ACC112 (cell line): Measurements from ENCODE around the gene LRRC42.

Experiments
- H2AFZ ChIP-seq: fragments of 200-600 bp; sonication (generic); one replicate; pipeline ENCODE4 v1.6.0; 2017; ENCODE audit warnings: antibody characterized with exemption, low read length; ENCODE audit not compliant: unreplicated experiment
- H3K27ac ChIP-seq: fragments of 200-600 bp; sonication (generic); 2 replicates; pipeline ENCODE4 v1.5.1; 2014; ENCODE audit warnings: low read depth, mild to moderate bottlenecking, antibody characterized with exemption, low read length, moderate library complexity
- H3K27me3 ChIP-seq: fragments of 200-600 bp; sonication (generic); 2 replicates; pipeline ENCODE4 v1.6.1; 2014; ENCODE audit warnings: mild to moderate bottlenecking, antibody characterized with exemption, low read length, moderate library complexity, mixed read lengths; ENCODE audit not compliant: insufficient read depth
- H3K36me3 ChIP-seq: fragments of 200-600 bp; sonication (generic); 2 replicates; pipeline ENCODE4 v1.6.1; 2016; ENCODE audit warnings: mild to moderate bottlenecking, antibody characterized with exemption, low read length, moderate library complexity, mixed read lengths; ENCODE audit not compliant: insufficient read depth
- H3K4me1 ChIP-seq: fragments of 200-600 bp; sonication (generic); one replicate; pipeline ENCODE4 v1.6.1; 2016; ENCODE audit warnings: low read length, mixed read lengths; ENCODE audit not compliant: insufficient read depth, unreplicated experiment, control insufficient read depth
- H3K4me3 ChIP-seq: fragments of 200-600 bp; sonication (generic); 2 replicates; pipeline ENCODE4 v1.5.1; 2014; ENCODE audit warnings: mild to moderate bottlenecking, low read depth, low read length
- H3K79me2 ChIP-seq: fragments of 200-600 bp; sonication (generic); one replicate; pipeline ENCODE4 v1.6.0; 2016; ENCODE audit warnings: low read length; ENCODE audit not compliant: control insufficient read depth, unreplicated experiment, insufficient read depth

The LRRC42 gene

GRCh38 chr1:54006508-54006907, 60.4 kb downstream of the LRRC42 start:
- peaks cover 40% of the 10 kb centered on the region for H3K27me3 ChIP-seq
- no peak overlapping the region for H2AFZ ChIP-seq
- H3K4me1 ChIP-seq = no peaks in the 10 kb centered on the region
- no peaks in the 10 kb centered on the region for H3K36me3 ChIP-seq
- H3K27ac ChIP-seq = no peak overlapping the region
- H3K79me2 ChIP-seq = no peaks in the 10 kb centered on the region
- no peak overlapping the region for H3K4me3 ChIP-seq

- Histone ChIP-seq H3K27me3 (peaks cover 48% of the 10 kb centered on the region), H3K27ac (no peak overlapping the region), H3K4me3 (no peak overlapping the region), H2AFZ (no peak overlapping the region), H3K36me3 (no peaks in the 10 kb centered on the region), H3K79me2 (no peaks in the 10 kb centered on the region), H3K4me1 (no peaks in the 10 kb centered on the region)
Observed at GRCh38 chr1:54007613-54008012, 61.5 kb downstream of the LRRC42 start.

GRCh38 chr1:54008876-54009275, 62.7 kb downstream of the LRRC42 start:
- no peak overlapping the region for H2AFZ ChIP-seq
- H3K4me1 ChIP-seq = no peaks in the 10 kb centered on the region
- no peak overlapping the region for H3K27ac ChIP-seq
- H3K36me3 ChIP-seq = no peaks in the 10 kb centered on the region
- H3K27me3 ChIP-seq = peaks cover 58% of the 10 kb centered on the region
- H3K79me2 ChIP-seq = no peaks in the 10 kb centered on the region
- H3K4me3 ChIP-seq = no peak overlapping the region

GRCh38 chr1:54009406-54009805, 63.3 kb downstream of the LRRC42 start:
- Histone ChIP-seq H3K4me1 (no peaks in the 10 kb centered on the region), H3K79me2 (no peaks in the 10 kb centered on the region), H3K36me3 (no peaks in the 10 kb centered on the region), H3K27ac (no peak overlapping the region), H2AFZ (no peak overlapping the region), H3K27me3 (peaks cover 60% of the 10 kb centered on the region), H3K4me3 (no peak overlapping the region)

- Histone ChIP-seq H3K36me3 (no peaks in the 10 kb centered on the region), H3K27me3 (peaks cover 60% of the 10 kb centered on the region), H2AFZ (no peak overlapping the region), H3K4me3 (no peak overlapping the region), H3K27ac (no peak overlapping the region), H3K4me1 (no peaks in the 10 kb centered on the region), H3K79me2 (no peaks in the 10 kb centered on the region)
Observed at GRCh38 chr1:54010415-54011117, 64.4 kb downstream of the LRRC42 start.

GRCh38 chr1:54011316-54012007, 65.3 kb downstream of the LRRC42 start:
- Histone ChIP-seq H3K4me1 (peaks cover under 1% of the 10 kb centered on the region), H3K36me3 (no peaks in the 10 kb centered on the region), H2AFZ (no peak overlapping the region)

GRCh38 chr1:54012008-54012325, 65.8 kb downstream of the LRRC42 start:
- Histone ChIP-seq H3K4me1 (peaks cover 5% of the 10 kb centered on the region), H2AFZ (no peak overlapping the region), H3K4me3 (no peak overlapping the region), H3K27ac (no peak overlapping the region), H3K36me3 (no peaks in the 10 kb centered on the region), H3K79me2 (no peaks in the 10 kb centered on the region), H3K27me3 (peaks cover 55% of the 10 kb centered on the region)

More at GRCh38 chr1:54011316-54012007, 65.3 kb downstream of the LRRC42 start:
- H3K79me2 ChIP-seq = no peaks in the 10 kb centered on the region
- H3K4me3 ChIP-seq = no peak overlapping the region
- H3K27me3 ChIP-seq = peaks cover 57% of the 10 kb centered on the region
- no peak overlapping the region for H3K27ac ChIP-seq

- H3K4me3 ChIP-seq = no peak overlapping the region
- no peak overlapping the region for H3K27ac ChIP-seq
- no peaks in the 10 kb centered on the region for H3K79me2 ChIP-seq
- H3K27me3 ChIP-seq = peaks cover 52% of the 10 kb centered on the region
- H2AFZ ChIP-seq = no peak overlapping the region
- peaks cover 5% of the 10 kb centered on the region for H3K4me1 ChIP-seq
- H3K36me3 ChIP-seq = no peaks in the 10 kb centered on the region
Observed at GRCh38 chr1:54012863-54013262, 66.7 kb downstream of the LRRC42 start.

- peaks cover 5% of the 10 kb centered on the region for H3K4me1 ChIP-seq
- no peaks in the 10 kb centered on the region for H3K79me2 ChIP-seq
- no peak overlapping the region for H3K4me3 ChIP-seq
- H2AFZ ChIP-seq = no peak overlapping the region
- no peak overlapping the region for H3K27ac ChIP-seq
- H3K36me3 ChIP-seq = no peaks in the 10 kb centered on the region
- H3K27me3 ChIP-seq = peaks cover 49% of the 10 kb centered on the region
Observed at GRCh38 chr1:54013393-54014008, 67.4 kb downstream of the LRRC42 start.

- Histone ChIP-seq H3K27me3 (peaks cover 43% of the 10 kb centered on the region), H3K79me2 (no peaks in the 10 kb centered on the region), H3K36me3 (no peaks in the 10 kb centered on the region), H2AFZ (no peak overlapping the region), H3K27ac (no peak overlapping the region), H3K4me3 (no peak overlapping the region), H3K4me1 (peaks cover 5% of the 10 kb centered on the region)
Observed at GRCh38 chr1:54014009-54014629, 68.0 kb downstream of the LRRC42 start.
